GM13977 (cell line): ENCODE measurements around the gene ACBD6.

Experiments used
- DNase-seq: peaks from one replicate; pipeline ENCODE4 v3.0.0; 2012; ENCODE audit warnings: low spot score
- CTCF ChIP-seq: IDR thresholded peaks from 2 replicates; pipeline ENCODE4 v1.5.1; 2012; ENCODE audit warnings: mild to moderate bottlenecking, control low read depth; ENCODE audit not compliant: insufficient read depth; ENCODE audit errors: extremely low read depth, missing control alignments
- in situ Hi-C: fragments of 300-500 bp; cut with MboI; formaldehyde crosslinking; loops from one replicate; pipeline ENCODE4 v1.12.0; 2022; ENCODE audit warnings: low sequenced_read_pairs, low pct_unique_long_range_greater_than_20kb, mixed read lengths, inconsistent platforms; ENCODE audit not compliant: unreplicated experiment

ACBD6 gene

GRCh38 chr1:180254496-180254819 lies 247.9 kb downstream of the ACBD6 start:
- DNase-seq: no peak
- in situ Hi-C loops: loop anchor here (10.0 kb wide), 1 partner anchor 230 kb away; no protein-coding TSS in a partner anchor
- TF ChIP-seq CTCF: no peak

- DNase-seq: no peak
- in situ Hi-C loops: loop anchor here (10.0 kb wide), 1 partner anchor 231 kb away; no protein-coding TSS in a partner anchor
- TF ChIP-seq CTCF: no peak
Observed at GRCh38 chr1:180253585-180254495, 248.5 kb downstream of the ACBD6 start.

DNA sequence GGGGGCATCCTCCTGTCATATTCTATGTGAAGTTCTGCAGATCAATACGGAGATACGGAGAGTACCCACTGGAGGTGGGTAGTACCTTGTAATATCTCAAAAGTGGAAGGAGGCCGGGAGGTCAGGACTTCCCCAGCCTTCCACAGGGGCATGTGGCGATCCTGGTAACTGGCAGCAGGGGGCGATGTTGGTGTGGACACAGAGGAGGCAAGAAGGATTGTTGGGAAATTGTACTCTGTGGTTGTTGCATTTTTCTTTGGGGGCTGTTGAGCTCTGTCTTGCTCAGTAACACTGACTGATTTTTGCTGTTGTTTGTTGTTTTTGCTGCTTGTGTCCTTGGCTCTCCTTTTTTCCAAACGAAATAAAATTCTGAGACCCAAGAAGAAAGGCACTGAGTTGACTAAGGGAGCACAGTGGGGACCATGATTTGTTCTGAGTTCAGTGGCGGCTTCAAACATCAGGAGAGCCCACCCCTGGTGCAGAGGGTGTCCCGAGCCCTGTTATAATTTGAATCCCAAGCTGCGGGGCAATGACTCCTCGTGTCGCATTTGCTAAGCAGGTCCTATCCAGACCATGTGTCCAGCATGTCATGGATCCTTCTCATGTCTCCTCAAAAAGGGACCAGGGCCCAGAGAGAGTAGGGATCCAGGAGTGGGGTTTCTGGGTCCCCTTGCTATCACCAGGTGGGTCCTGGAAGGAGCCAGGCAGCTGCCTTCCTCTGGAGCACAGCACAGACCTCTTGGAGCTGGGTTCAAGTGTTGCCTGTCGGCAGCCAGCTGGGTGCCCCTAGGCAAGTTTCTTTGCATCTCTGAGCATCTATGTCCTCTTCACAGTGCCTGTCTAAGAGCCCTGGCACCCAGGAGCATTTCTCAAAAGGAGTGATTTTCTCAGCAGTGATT lies 249.5 kb downstream of the ACBD6 start:
- in situ Hi-C loops: loop anchor here (10.0 kb wide), 1 partner anchor 232 kb away; no protein-coding TSS in a partner anchor
- peak; percentile 92 for TF ChIP-seq CTCF
- peak; percentile 85 for DNase-seq

- no peak for TF ChIP-seq CTCF
- DNase-seq: no peak
- in situ Hi-C loops: loop anchor here (10.0 kb wide), 1 partner anchor 233 kb away; no protein-coding TSS in a partner anchor
Observed at GRCh38 chr1:180251526-180252305, 250.7 kb downstream of the ACBD6 start.

DNA sequence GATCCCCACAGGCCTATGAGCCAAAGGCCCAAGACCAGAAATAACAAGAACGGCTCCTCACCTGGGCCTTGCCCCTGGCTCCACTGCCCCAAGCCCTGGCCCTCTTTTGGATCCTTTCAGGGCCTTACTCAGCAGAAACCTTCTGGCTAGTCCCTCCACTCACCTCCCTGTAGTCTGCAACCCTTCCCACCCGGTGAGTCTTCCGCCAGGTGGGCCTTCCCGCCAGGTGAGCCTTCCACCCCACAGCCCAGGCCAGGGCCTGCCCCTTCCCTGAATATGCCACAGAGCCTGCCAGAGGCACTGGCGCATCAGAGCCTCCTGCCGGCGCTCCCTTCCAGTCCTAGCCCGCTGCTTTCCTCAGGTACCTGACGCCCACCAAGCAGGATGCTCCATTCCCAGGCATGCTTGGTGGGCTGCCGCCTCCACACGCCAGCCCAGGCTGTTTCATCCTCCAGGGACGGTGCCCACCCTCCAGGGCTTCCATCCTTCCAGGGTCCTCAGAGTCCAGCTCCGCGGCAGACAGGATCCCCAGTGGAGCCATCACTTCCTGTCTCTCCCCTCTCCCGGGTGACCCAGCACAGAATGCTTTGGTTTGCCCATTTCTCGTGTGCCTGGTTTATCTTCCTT lies 251.4 kb downstream of the ACBD6 start:
- no peak for TF ChIP-seq CTCF
- no peak for DNase-seq
- in situ Hi-C loops: loop anchor here (10.0 kb wide), 1 partner anchor 234 kb away; no protein-coding TSS in a partner anchor

- no peak for TF ChIP-seq CTCF
- in situ Hi-C loops: loop anchor here (10.0 kb wide), 1 partner anchor 234 kb away; no protein-coding TSS in a partner anchor
- no peak for DNase-seq
Observed at GRCh38 chr1:180250499-180250770, 251.9 kb downstream of the ACBD6 start.
